Coronary artery (tissue), 2 donors: ENCODE data around the gene PTRHD1.

Experiments used
- DNase-seq: peaks from one replicate; pipeline ENCODE4 v3.0.0-alpha.2; 2017; ENCODE audit warnings: low spot score
- H3K27ac ChIP-seq, 2 donors: fragments of 200-600 bp; sonication (generic); one replicate each; pipeline ENCODE4 v1.5.1; 2016 to 2019
- H3K4me3 ChIP-seq: fragments of 200-600 bp; sonication (generic); 2 replicates; pipeline ENCODE4 v1.5.1; 2016; ENCODE audit warnings: mild to moderate bottlenecking, moderate library complexity
- CTCF ChIP-seq: fragments of 200-600 bp; sonication (generic); IDR thresholded peaks from one replicate; pipeline ENCODE4 v1.5.1; 2019; ENCODE audit warnings: antibody characterized with exemption

PTRHD1 gene

GRCh38 chr2:24787532-24787931 is 5.7 kb downstream of the PTRHD1 start:
- TF ChIP-seq CTCF, result no peak
- Histone ChIP-seq H3K4me3 (no peak overlapping the region), H3K27ac (no peak overlapping the region)
- DNase-seq, result no peak

GRCh38 chr2:24785671-24786321 is 7.4 kb downstream of the PTRHD1 start:
- Histone ChIP-seq H3K27ac (no peak overlapping the region), H3K4me3 (no peak overlapping the region)
- no peak for DNase-seq
- TF ChIP-seq CTCF, result no peak

DNA sequence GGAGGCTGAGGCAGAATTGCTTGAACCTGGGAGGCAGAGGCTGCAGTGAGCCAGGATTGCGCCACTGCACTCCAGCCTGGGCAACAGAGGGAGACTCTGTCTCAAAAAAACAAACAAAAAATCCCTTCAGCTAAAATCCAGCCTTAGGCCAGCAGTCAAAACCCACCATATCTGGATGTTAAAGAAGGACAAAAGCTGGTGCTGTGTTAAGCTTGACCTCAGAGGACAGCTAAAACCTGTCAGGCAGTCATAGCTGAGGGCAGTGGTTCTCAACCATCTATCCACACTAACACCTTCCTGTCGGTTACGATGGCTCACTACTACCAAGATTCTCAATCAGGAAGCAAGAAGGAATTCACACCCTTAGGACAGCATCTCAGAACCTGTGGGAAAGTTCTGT is 9.6 kb downstream of the PTRHD1 start:
- Histone ChIP-seq H3K4me3 (no peak overlapping the region), H3K27ac (no peak overlapping the region)
- DNase-seq, result no peak
- TF ChIP-seq CTCF, result no peak

GRCh38 chr2:24779116-24779515 is 14.1 kb downstream of the PTRHD1 start:
- TF ChIP-seq CTCF, result no peak
- no peak for DNase-seq
- H3K27ac ChIP-seq, result no peak overlapping the region
- H3K4me3 ChIP-seq, result no peak overlapping the region

DNA sequence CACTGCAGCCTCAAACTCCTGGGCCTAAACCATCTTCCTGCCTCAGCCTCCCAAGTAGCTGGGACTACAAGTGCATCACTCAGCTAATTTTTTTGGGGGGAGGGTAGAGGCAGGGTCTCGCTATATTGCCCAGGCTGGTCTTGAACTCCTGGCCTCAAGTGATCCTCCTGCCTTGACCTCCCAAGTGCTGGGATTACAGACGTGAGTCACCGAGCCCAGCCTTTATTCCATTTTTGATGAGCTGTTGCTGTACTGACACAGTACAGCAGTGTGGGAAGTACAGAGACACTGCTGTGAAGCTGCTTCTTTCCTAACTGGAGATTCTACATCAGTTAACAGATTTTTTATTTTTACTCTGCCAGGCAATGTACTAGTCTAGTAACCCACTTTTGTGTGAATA is 18.8 kb downstream of the PTRHD1 start:
- no peak overlapping the region for H3K4me3 ChIP-seq
- no peak for DNase-seq
- no peak for TF ChIP-seq CTCF
- no peak overlapping the region for H3K27ac ChIP-seq

DNA sequence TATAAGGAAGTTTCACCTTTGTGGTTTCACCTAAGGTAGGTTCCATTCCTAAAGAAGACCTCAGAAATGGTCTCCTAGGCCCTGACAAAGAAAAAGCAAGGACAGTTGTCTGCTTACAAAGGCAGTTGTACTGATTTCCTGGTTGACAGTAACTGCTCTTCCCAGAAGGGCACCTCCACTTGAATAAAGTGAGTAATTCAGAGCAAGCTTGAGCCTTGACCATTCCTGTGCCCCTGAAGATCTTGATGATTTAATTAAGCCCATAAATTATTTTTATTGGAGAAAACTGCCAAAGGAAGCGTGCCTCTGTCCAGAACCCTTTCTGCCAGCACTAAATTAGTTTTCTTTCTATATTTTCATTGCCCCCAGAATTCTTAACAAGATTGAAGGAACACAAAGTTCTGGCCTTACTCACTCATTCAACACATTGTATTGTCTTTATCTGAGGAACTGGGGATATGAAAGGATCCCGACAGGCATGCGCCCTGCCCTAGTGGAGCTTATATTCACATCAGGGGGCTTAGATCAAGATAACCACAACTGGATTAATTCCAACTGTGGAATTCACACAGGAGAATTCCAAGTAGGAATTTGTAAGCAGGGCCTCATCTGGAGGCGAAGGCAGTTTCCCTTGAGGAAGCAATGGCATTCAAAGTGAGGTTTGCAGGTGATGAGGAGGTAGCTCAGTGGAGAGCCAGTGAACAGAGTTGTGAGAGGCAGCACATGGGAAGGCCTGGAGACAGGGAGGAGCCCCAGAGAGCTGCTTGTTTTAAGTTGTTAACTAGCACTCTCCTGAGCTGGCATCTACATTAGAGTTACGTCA is 21.2 kb downstream of the PTRHD1 start:
- DNase-seq, result no peak
- Histone ChIP-seq H3K27ac (no peak overlapping the region), H3K4me3 (no peak overlapping the region)
- TF ChIP-seq CTCF, result no peak

DNA sequence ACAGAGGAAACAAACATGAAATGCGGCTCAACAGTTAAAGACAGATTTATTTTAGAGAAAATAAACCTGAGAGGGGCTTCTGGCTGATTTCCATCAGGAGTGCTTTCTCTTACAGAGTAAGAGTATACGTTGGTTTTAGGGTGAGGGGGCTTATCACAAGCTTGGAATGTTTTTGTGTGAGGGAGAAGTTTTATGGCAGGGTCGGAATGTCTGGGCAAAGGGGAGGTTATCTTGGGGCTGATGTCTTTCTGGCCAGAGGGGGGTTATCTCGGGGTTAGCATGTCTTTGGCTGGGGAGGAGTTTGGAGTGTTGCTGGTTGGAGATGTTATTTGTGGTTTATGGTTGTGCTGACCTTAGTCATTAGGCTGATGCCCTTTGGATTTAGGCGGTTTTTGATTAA is 22.1 kb downstream of the PTRHD1 start:
- DNase-seq, result no peak
- Histone ChIP-seq H3K4me3 (no peak overlapping the region), H3K27ac (no peak overlapping the region)
- no peak for TF ChIP-seq CTCF
